ENCODE data around the gene COL19A1.
A peak's percentile ranks its signal among the peaks of the same experiment; 100 is the strongest.

Gene COL19A1

DNA sequence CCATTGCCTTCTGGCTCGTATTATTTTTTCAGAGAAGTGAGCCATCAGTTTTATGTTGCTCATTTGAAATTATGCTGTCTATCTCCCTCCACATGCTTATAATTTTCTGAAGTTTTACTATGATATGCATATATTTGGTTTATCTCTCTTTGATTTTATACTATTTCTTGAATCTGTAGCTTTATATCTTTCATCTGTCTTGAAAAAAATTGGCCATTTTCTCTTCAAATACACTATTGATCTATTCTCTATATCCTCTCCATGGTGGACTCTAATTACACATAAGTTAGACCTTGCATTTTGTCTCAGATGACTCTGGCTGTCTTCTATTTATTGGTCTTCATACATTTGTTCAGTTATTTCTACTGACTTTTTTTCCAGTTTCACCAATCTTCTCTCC is 13.7 kb upstream of the COL19A1 start:
- H3K4me3 Mint-ChIP-seq, result no peak overlapping the region
- no peak overlapping the region for H3K27ac Mint-ChIP-seq
- no peaks in the 10 kb centered on the region for H3K27me3 Mint-ChIP-seq (ENCODE audit: low read depth)
- H3K4me1 Mint-ChIP-seq, result peaks cover 8% of the 10 kb centered on the region
- H3K36me3 Mint-ChIP-seq (ENCODE audit: low read depth), result no peaks in the 10 kb centered on the region
- peaks cover 9% of the 10 kb centered on the region for H3K9me3 Mint-ChIP-seq
- TF ChIP-seq, protein P1, sequence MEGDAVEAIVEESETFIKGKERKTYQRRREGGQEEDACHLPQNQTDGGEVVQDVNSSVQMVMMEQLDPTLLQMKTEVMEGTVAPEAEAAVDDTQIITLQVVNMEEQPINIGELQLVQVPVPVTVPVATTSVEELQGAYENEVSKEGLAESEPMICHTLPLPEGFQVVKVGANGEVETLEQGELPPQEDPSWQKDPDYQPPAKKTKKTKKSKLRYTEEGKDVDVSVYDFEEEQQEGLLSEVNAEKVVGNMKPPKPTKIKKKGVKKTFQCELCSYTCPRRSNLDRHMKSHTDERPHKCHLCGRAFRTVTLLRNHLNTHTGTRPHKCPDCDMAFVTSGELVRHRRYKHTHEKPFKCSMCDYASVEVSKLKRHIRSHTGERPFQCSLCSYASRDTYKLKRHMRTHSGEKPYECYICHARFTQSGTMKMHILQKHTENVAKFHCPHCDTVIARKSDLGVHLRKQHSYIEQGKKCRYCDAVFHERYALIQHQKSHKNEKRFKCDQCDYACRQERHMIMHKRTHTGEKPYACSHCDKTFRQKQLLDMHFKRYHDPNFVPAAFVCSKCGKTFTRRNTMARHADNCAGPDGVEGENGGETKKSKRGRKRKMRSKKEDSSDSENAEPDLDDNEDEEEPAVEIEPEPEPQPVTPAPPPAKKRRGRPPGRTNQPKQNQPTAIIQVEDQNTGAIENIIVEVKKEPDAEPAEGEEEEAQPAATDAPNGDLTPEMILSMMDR (IDR thresholded peaks at IDR 0.05; ENCODE audit: unreplicated experiment in 3 of 3), result no peak

DNA sequence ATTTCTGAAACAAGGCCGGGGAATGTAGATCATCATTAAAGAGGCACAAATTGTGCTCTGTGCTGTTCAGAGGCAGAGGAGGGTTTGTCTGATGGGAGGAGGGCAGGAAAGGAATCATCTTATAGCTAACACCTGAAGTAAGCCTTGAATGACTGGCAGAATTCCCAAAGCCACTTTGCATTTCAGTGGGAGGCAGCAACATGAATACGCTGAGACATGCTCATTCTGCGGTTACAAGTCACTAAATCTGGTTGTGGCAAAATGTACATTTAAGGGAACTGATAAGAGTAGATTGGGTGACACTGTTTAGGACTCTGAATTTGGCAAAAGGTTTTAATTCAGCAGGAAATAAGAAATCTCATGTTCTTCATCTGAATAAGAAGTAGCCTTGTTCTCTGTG is 4.4 kb upstream of the COL19A1 start:
- Mint-ChIP-seq H3K9me3 (no peaks in the 10 kb centered on the region), H3K27ac (no peak overlapping the region), H3K4me1 (peaks cover 15% of the 10 kb centered on the region), H3K36me3 (ENCODE audit: low read depth) (no peaks in the 10 kb centered on the region), H3K27me3 (ENCODE audit: low read depth) (peaks cover 34% of the 10 kb centered on the region), H3K4me3 (no peak overlapping the region)
- TF ChIP-seq, protein P1 (IDR thresholded peaks at IDR 0.05; ENCODE audit: unreplicated experiment in 3 of 3), result no peak

DNA sequence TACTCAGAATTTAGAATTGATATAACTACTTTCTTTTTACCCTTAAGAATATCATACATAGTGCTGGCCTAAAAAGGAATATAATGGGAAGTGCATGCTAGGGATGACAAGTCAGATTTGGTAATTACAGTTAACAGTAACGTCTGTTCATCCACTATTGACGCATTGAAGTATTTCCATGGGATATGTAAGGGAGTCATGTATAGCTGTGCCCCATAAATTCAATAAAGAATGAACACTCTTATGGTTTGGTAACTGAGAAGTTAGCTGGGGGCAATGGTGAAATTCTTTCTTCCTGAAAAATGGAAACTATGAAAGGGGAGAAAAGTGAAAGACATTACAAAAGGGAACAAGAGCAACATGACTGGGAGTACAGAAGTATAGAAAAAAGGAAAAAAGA is 2.6 kb upstream of the COL19A1 start:
- H3K27ac Mint-ChIP-seq, result no peak overlapping the region
- H3K36me3 Mint-ChIP-seq (ENCODE audit: low read depth), result no peaks in the 10 kb centered on the region
- H3K27me3 Mint-ChIP-seq (ENCODE audit: low read depth), result peaks cover 49% of the 10 kb centered on the region
- peak overlapping the region in 1 of 3 experiments; percentile 29 for H3K4me3 Mint-ChIP-seq
- no peaks in the 10 kb centered on the region for H3K9me3 Mint-ChIP-seq
- H3K4me1 Mint-ChIP-seq, result peaks cover 24% of the 10 kb centered on the region
- TF ChIP-seq, protein P1 (IDR thresholded peaks at IDR 0.05; ENCODE audit: unreplicated experiment in 3 of 3), result no peak

DNA sequence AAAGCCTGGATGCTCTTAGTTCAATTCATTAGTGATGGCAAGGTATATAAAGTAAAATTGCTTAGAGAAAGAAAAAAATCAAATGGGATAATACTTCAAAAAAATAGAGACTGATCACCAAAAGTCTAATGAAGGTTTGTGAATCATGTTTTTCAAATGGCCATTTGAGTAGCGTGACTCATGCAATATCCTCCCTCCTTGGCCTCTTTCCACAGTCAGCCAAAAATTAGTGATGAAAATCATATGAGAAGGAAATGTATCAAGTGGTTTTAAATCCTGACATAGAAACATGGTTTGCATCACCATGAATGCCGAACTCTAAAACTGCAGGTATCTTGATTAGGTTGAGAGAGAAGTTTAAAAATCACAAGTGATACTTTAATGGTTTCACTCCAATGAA is 1.2 kb upstream of the COL19A1 start:
- Mint-ChIP-seq H3K4me3 (peak overlapping the region in 2 of 3 experiments; percentile 44 to 60), H3K36me3 (ENCODE audit: low read depth) (no peaks in the 10 kb centered on the region), H3K9me3 (no peaks in the 10 kb centered on the region), H3K4me1 (peaks cover 25% of the 10 kb centered on the region), H3K27ac (no peak overlapping the region), H3K27me3 (ENCODE audit: low read depth) (peaks cover 61% of the 10 kb centered on the region)
- TF ChIP-seq, protein P1 (IDR thresholded peaks at IDR 0.05; ENCODE audit: unreplicated experiment in 3 of 3), result no peak

DNA sequence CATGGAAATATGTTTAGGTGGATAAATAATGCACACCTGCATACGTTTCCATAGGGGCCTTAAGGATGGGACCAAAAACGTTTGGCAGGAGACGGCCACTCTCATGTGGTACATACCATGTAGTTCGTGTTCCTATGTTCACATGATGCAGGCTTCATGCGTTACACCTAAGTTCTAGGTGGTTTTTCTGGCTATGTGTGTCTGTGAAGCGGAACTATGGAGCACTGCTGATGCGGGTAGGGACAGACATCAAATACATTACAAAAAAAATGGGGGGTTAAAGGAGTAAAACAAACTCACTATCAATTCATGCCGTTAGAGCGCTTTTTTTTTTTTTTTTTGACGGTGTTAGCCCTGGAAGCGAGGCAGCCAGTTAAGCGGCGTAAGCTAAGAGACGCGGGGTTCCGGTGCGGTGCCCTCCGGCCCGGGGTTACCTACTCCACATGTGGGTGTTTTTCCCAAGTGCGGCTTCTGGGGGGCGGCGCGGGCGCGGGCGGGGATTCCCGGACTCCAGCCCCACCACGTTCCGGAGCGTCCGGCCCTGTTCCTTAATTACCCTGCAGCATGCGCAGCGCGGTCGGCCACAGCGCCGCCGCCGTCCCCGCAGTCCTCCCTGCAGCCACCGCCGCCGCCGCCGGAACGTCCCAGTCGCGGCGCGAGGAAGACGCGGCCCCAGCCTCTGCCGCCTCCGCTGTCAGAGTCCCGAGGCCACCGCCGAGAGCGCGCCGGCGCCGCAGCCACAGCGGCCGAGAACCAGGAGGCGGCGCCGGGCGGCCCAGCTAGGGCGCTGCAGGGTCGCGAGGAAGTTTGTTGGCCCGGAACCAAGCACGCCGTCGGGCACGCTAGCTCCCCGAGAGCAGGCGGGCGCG is 648 bp downstream of the COL19A1 start:
- H3K27ac Mint-ChIP-seq, result peak overlapping the region in 2 of 3 experiments; percentile 3 to 42
- no peaks in the 10 kb centered on the region for H3K9me3 Mint-ChIP-seq
- peak overlapping the region; percentile 78 to 89 (median 89) for H3K4me3 Mint-ChIP-seq
- peaks cover 34% of the 10 kb centered on the region for H3K4me1 Mint-ChIP-seq
- TF ChIP-seq, protein P1 (IDR thresholded peaks at IDR 0.05; ENCODE audit: unreplicated experiment in 3 of 3), result peak; percentile 11 to 40 (median 15)
- peaks cover 64% of the 10 kb centered on the region for H3K27me3 Mint-ChIP-seq (ENCODE audit: low read depth)
- H3K36me3 Mint-ChIP-seq (ENCODE audit: low read depth), result no peaks in the 10 kb centered on the region

DNA sequence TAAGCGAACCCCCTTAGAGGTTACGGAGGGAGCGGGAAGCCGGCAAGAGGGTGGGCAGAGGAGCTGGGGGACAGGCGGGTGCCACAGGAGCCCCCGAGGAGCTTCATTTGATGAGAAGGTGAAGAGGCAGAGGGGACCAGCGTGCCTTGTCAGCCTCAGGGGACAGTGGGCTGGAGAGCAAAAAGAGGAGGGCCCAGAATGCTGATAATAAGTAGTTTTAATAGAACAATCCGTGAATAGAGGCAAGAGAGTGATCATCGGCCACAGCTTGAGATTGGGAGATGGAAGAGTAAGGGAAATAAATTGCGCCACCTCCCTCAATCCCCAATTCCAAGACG is 1.3 kb downstream of the COL19A1 start:
- no peaks in the 10 kb centered on the region for H3K36me3 Mint-ChIP-seq (ENCODE audit: low read depth)
- no peaks in the 10 kb centered on the region for H3K9me3 Mint-ChIP-seq
- peaks cover 64% of the 10 kb centered on the region for H3K27me3 Mint-ChIP-seq (ENCODE audit: low read depth)
- TF ChIP-seq, protein P1 (IDR thresholded peaks at IDR 0.05; ENCODE audit: unreplicated experiment in 3 of 3), result no peak
- H3K27ac Mint-ChIP-seq, result peak overlapping the region in 1 of 3 experiments; percentile 42
- H3K4me1 Mint-ChIP-seq, result peaks cover 34% of the 10 kb centered on the region
- H3K4me3 Mint-ChIP-seq, result peak overlapping the region; percentile 78 to 85 (median 80)
